Bronchial epithelial cell (primary cell): ENCODE results near the gene ZDHHC18. TPM values are rescaled to one million over a fixed set of nuclear protein-coding genes. Genes with fewer than 3 reads are reported as not detected.
"Not testable (repeated sequence)": the region's sequence is repeated elsewhere in the genome, so short reads cannot be mapped to it uniquely, and the experiment has no call there.

Source experiments
- DNase-seq: peaks from one replicate; pipeline ENCODE4 v3.0.0-alpha.2; 2010; ENCODE audit warnings: low read depth
- FAIRE-seq: peaks from 2 replicates; lab custom pipeline; 2011; peaks lifted over from hg19 to GRCh38; lab: Jason Lieb, UNC
- H3K27me3 ChIP-seq: 2 replicates; pipeline ENCODE4 v1.5.1; 2011; ENCODE audit warnings: low read length; ENCODE audit not compliant: control insufficient read depth, insufficient read depth
- H3K36me3 ChIP-seq: 2 replicates; pipeline ENCODE4 v1.5.1; 2011; ENCODE audit warnings: low read length; ENCODE audit not compliant: control insufficient read depth, insufficient read depth
- H3K4me3 ChIP-seq: 2 replicates; pipeline ENCODE4 v1.5.1; 2011; ENCODE audit warnings: mild to moderate bottlenecking, low read depth, low read length, control low read depth
- CTCF ChIP-seq: IDR thresholded peaks from 2 replicates; pipeline ENCODE4 v1.5.1; 2011; ENCODE audit warnings: mild to moderate bottlenecking, moderate library complexity, low read length, control low read depth, inconsistent platforms; ENCODE audit not compliant: insufficient read depth, severe bottlenecking
- total RNA-seq: library from RNA; depleted of rRNA; stranded (reverse); fragments of >200 nt; gene quantifications from 2 replicates; pipeline ENCODE4 v1.2.1, GENCODE V29; 2014

ZDHHC18 gene
- total RNA-seq, 1 donor from 2014 or later, result 5.0 TPM

- DNase-seq, result peak; percentile 47
- Histone ChIP-seq H3K27me3 (no peaks in the 10 kb centered on the region), H3K4me3 (no peak overlapping the region), H3K36me3 (peaks cover 28% of the 10 kb centered on the region)
- FAIRE-seq, result no peak
- no peak for TF ChIP-seq CTCF
Observed at GRCh38 chr1:26831546-26832248, 5.2 kb downstream of the ZDHHC18 start.

GRCh38 chr1:26832249-26832960 is 5.9 kb downstream of the ZDHHC18 start:
- FAIRE-seq (no peak), DNase-seq (no peak)
- Histone ChIP-seq H3K27me3 (no peaks in the 10 kb centered on the region), H3K36me3 (peaks cover 28% of the 10 kb centered on the region), H3K4me3 (no peak overlapping the region)
- no peak for TF ChIP-seq CTCF

- TF ChIP-seq CTCF, result no peak
- Histone ChIP-seq H3K4me3 (no peak overlapping the region), H3K36me3 (peaks cover 29% of the 10 kb centered on the region), H3K27me3 (no peaks in the 10 kb centered on the region)
- no peak for DNase-seq
- FAIRE-seq, result no peak
Observed at GRCh38 chr1:26833432-26834405, 7.2 kb downstream of the ZDHHC18 start.

- peaks cover 24% of the 10 kb centered on the region for H3K36me3 ChIP-seq
- DNase-seq, FAIRE-seq, H3K27me3 ChIP-seq, H3K4me3 ChIP-seq: not testable (repeated sequence)
Observed at GRCh38 chr1:26837665-26838064, 11.2 kb downstream of the ZDHHC18 start.

- no peak for DNase-seq
- no peak for FAIRE-seq
Observed at GRCh38 chr1:26838474-26839338, 12.2 kb downstream of the ZDHHC18 start.

More at GRCh38 chr1:26838474-26839338, 12.2 kb downstream of the ZDHHC18 start:
- Histone ChIP-seq H3K36me3 (peaks cover 18% of the 10 kb centered on the region), H3K27me3 (no peaks in the 10 kb centered on the region), H3K4me3 (no peak overlapping the region)
- TF ChIP-seq CTCF, result no peak
